ENCODE measurements around the gene NRAP. TPM values are rescaled to one million over a fixed set of nuclear protein-coding genes. Genes with fewer than 3 reads are reported as not detected.

Gene NRAP
- polyA plus RNA-seq, 3 donors = not detected

- peaks cover 19 to 29% of the 10 kb centered on the region in 2 donors for H3K36me3 Mint-ChIP-seq
- Histone ChIP-seq H3K79me2 (ENCODE audit: insufficient read depth, low read length) (no peaks in the 10 kb centered on the region), H3K4me1 (ENCODE audit: control insufficient read depth in 1 of 2, insufficient read depth in 2 of 2, low read length in 2 of 2) (peaks cover 3 to 6% of the 10 kb centered on the region in 2 donors), H3K27ac (ENCODE audit: low read depth in 1 of 2, low read length in 2 of 2) (no peak overlapping the region), H4K20me1 (ENCODE audit: insufficient read depth, low read length) (peaks cover 9% of the 10 kb centered on the region), H3K9ac (ENCODE audit: insufficient read depth, low read length, poor library complexity, severe bottlenecking) (no peak overlapping the region), H3K4me2 (replicated peaks; ENCODE audit: extremely low read depth, low read length, poor library complexity, severe bottlenecking) (no peak overlapping the region), H3K9me3 (replicated peaks in 1 of 2; ENCODE audit: control insufficient read depth in 1 of 2, insufficient read depth in 1 of 2, low read length in 2 of 2) (no peaks in the 10 kb centered on the region), H3K4me3 (replicated peaks in 1 of 3; ENCODE audit: low read depth in 2 of 3, low read length in 3 of 3) (no peak overlapping the region), H3K27me3 (ENCODE audit: control insufficient read depth in 2 of 2, insufficient read depth in 2 of 2, low read length in 2 of 2) (no peaks in the 10 kb centered on the region), H3K36me3 (replicated peaks in 1 of 2; ENCODE audit: control insufficient read depth in 1 of 2, insufficient read depth in 2 of 2, low read length in 2 of 2) (peaks cover 0 to 9% of the 10 kb centered on the region in 2 donors), H2AFZ (ENCODE audit: insufficient read depth, low read depth, low read length, poor library complexity, severe bottlenecking) (no peak overlapping the region)
- no peak for TF ChIP-seq CTCF (IDR thresholded peaks at IDR 0.05)
- no peak for DNase-seq
- peaks cover 0 to 5% (median 0%) of the 10 kb centered on the region in 7 donors for H3K9me3 Mint-ChIP-seq
- no peak overlapping the region for H3K4me3 Mint-ChIP-seq
- 94% methylated on average over 2 of the region's 2 CpGs for WGBS (ENCODE audit: insufficient coverage)
- peaks cover 10% of the 10 kb centered on the region for H3K4me1 Mint-ChIP-seq
- intact Hi-C loops (cut with micrococcal nuclease) = no loop called here
- peak overlapping the region in 1 of 7 donors; percentile 32 for H3K27ac Mint-ChIP-seq
- H3K27me3 Mint-ChIP-seq (ENCODE audit: low read depth in 3 of 3) = no peaks in the 10 kb centered on the region
Measured at GRCh38 chr10:113711142-113711541, 47.3 kb upstream of the NRAP start.

- H3K9me3 Mint-ChIP-seq = peaks cover 0 to under 1% (median 0%) of the 10 kb centered on the region in 7 donors
- WGBS (ENCODE audit: insufficient coverage) = 88% methylated on average over 2 of the region's 8 CpGs
- no peak for TF ChIP-seq CTCF (IDR thresholded peaks at IDR 0.05)
- Histone ChIP-seq H3K4me1 (ENCODE audit: control insufficient read depth in 1 of 2, insufficient read depth in 2 of 2, low read length in 2 of 2) (no peaks in the 10 kb centered on the region), H2AFZ (ENCODE audit: insufficient read depth, low read depth, low read length, poor library complexity, severe bottlenecking) (no peak overlapping the region), H3K9ac (ENCODE audit: insufficient read depth, low read length, poor library complexity, severe bottlenecking) (no peak overlapping the region), H3K36me3 (replicated peaks in 1 of 2; ENCODE audit: control insufficient read depth in 1 of 2, insufficient read depth in 2 of 2, low read length in 2 of 2) (peaks cover 0 to 9% of the 10 kb centered on the region in 2 donors), H4K20me1 (ENCODE audit: insufficient read depth, low read length) (peaks cover 17% of the 10 kb centered on the region), H3K4me3 (replicated peaks in 1 of 3; ENCODE audit: low read depth in 2 of 3, low read length in 3 of 3) (no peak overlapping the region), H3K27me3 (ENCODE audit: control insufficient read depth in 2 of 2, insufficient read depth in 2 of 2, low read length in 2 of 2) (no peaks in the 10 kb centered on the region), H3K27ac (ENCODE audit: low read depth in 1 of 2, low read length in 2 of 2) (no peak overlapping the region), H3K79me2 (ENCODE audit: insufficient read depth, low read length) (no peaks in the 10 kb centered on the region), H3K4me2 (replicated peaks; ENCODE audit: extremely low read depth, low read length, poor library complexity, severe bottlenecking) (no peak overlapping the region), H3K9me3 (replicated peaks in 1 of 2; ENCODE audit: control insufficient read depth in 1 of 2, insufficient read depth in 1 of 2, low read length in 2 of 2) (no peaks in the 10 kb centered on the region)
- peaks cover 0 to under 1% (median 0%) of the 10 kb centered on the region in 3 donors for H3K27me3 Mint-ChIP-seq (ENCODE audit: low read depth in 3 of 3)
- DNase-seq = no peak
- intact Hi-C loops (cut with micrococcal nuclease) = loop anchor here in 1 of 2 donors (10.0 kb wide), 1 partner anchor 405 kb away; no protein-coding TSS in a partner anchor
- H3K4me1 Mint-ChIP-seq = peaks cover 5% of the 10 kb centered on the region
- peaks cover 18 to 19% of the 10 kb centered on the region in 2 donors for H3K36me3 Mint-ChIP-seq
- H3K27ac Mint-ChIP-seq = no peak overlapping the region
- no peak overlapping the region for H3K4me3 Mint-ChIP-seq
Measured at GRCh38 chr10:113709221-113709838, 45.5 kb upstream of the NRAP start.
